Measurements from ENCODE around the gene XIRP1. TPM values are rescaled to one million over a fixed set of nuclear protein-coding genes. Genes with fewer than 3 reads are reported as not detected.
A peak's percentile ranks its signal among the peaks of the same experiment; 100 is the strongest.
"Not testable (repeated sequence)": the region's sequence is repeated elsewhere in the genome, so short reads cannot be mapped to it uniquely, and the experiment has no call there.

The XIRP1 gene
- total RNA-seq, 2 donors from 2014 or later = 0.14 to 4.1 TPM

DNA sequence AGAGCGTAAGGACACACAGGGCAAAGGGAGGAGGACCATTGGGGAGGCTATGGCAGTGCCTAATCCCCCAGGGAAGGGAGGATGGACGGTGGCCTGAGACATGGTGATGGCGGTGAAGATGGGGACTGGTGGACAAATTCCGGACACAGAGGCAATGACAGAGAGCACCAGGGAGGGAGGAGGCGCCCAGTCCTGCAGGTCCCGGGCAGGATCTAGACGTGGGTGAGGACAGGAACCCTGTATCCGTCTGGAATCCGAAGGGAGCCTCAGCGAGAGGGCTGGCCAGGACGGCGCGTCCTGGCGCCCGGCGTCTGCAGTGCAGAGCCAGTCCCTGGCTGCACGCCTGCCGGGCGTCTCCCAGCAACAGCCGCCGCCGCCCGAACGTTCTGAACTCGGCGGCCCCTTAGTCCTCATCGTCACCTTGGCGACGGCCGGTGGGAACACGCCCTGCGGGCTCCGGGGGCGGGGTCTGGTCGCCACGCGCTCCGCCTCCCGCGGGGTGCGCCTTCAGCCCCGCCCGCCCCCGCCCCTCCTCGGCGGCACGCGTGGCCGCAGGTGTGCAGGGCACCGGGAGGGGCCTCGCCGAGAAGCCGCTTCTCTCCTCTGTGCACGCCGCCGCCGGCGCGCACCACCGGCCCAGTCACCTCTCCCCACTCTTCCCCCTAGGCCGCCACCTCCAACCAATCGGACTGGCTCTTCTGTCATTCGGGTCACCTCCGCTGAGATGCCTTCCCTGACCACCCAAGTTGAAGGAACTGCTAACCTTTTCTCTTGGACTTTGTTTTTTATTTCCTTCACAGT, 11.6 kb downstream of the XIRP1 start:
- DNase-seq (ENCODE audit: low spot score in 2 of 2) (peak; percentile 85 to 92), ATAC-seq (peak; percentile 72 to 86)
- H3K27ac Mint-ChIP-seq = peak overlapping the region; percentile 92 to 93
- peaks cover 5 to 10% of the 10 kb centered on the region in 2 donors for H3K9me3 Mint-ChIP-seq
- peaks cover 8 to 9% of the 10 kb centered on the region in 2 donors for H3K36me3 Mint-ChIP-seq

- peaks cover 8 to 15% of the 10 kb centered on the region in 2 donors for H3K36me3 Mint-ChIP-seq
- peak overlapping the region; percentile 92 to 93 for H3K27ac Mint-ChIP-seq
- DNase-seq (ENCODE audit: low spot score in 2 of 2) = no peak
- peaks cover 5 to 13% of the 10 kb centered on the region in 2 donors for H3K9me3 Mint-ChIP-seq
- ATAC-seq = peak; percentile 49 to 58
Measured at GRCh38 chr3:39180183-39180545, 12.2 kb downstream of the XIRP1 start.

DNA sequence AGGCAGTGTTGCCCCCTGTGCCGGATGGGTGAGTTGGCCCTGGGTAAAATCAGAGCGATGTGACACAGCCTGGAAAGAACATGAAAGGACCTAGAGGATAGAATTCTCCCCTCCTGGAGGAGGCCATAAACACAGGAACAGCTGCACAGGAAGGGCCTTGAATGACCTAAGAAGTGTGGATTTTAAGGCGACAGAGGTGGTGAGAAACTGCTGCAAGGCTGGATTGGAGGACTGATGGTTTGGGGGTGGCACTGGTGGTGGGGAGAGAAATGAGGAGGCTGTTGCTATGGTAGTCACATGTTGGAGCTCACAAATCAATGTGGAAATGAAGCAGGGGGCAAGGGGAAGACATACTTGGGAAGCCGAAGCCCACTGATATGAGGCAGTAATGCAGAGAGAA, 13.8 kb downstream of the XIRP1 start:
- Mint-ChIP-seq H3K27ac (peak overlapping the region; percentile 16 to 93), H3K36me3 (peaks cover 8 to 21% of the 10 kb centered on the region in 2 donors)

DNA sequence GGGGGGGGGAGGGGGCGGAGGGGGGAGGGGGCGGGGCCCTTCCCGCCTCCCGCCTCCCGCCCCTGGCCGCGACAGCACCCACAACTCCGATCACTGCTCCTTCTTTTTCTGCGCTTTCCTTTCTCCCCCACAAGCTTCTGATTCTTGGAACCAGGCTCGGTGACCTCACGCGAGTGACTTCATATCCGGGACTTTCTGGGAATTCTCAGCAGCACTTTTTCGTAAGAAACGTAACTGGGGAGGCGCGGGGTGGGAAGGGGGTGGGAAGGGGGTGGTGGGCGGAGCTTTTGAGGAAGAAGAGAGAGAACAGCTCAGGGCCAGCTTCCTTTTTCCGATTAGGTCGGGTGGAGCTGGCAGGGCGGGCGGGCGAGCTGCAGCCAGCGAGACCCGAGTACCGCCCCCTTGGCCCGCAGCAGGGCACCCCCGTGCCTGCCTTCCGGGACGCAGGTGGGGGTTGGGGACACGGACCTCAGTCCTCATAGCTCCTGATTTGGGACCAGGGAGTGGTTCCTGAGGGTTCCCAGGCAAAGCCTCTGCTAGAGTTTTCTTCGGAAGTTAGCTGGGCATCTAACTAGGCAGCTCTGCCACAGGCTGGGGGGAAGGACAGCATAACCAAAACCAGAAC, 14.6 kb downstream of the XIRP1 start:
- Mint-ChIP-seq H3K36me3 (peaks cover 8 to 21% of the 10 kb centered on the region in 2 donors), H3K27ac (peak overlapping the region; percentile 93 to 94), H3K9me3 (peaks cover 5 to 18% of the 10 kb centered on the region in 2 donors)
- ATAC-seq = peak; percentile 50 to 56
- peak; percentile 63 to 84 for DNase-seq (ENCODE audit: low spot score in 2 of 2)

More for the DNA sequence above, 13.8 kb downstream of the XIRP1 start:
- DNase-seq (ENCODE audit: low spot score in 2 of 2) (peak in 1 of 2 donors; percentile 53), ATAC-seq (no peak)
- H3K9me3 Mint-ChIP-seq = peaks cover 5 to 18% of the 10 kb centered on the region in 2 donors

GRCh38 chr3:39176025-39176714, 16.2 kb downstream of the XIRP1 start:
- peak in 1 of 2 donors; percentile 30 for DNase-seq (ENCODE audit: low spot score in 2 of 2)
- H3K9me3 Mint-ChIP-seq = peaks cover 5 to 18% of the 10 kb centered on the region in 2 donors
- peaks cover 8 to 21% of the 10 kb centered on the region in 2 donors for H3K36me3 Mint-ChIP-seq
- ATAC-seq = no peak
- H3K27ac Mint-ChIP-seq = peak overlapping the region; percentile 46 to 93

- DNase-seq (ENCODE audit: low spot score in 2 of 2) (no peak), ATAC-seq (no peak)
- Mint-ChIP-seq H3K9me3 (peaks cover 1 to 18% of the 10 kb centered on the region in 2 donors), H3K27ac (peak overlapping the region in 1 of 2 donors; percentile 54), H3K36me3 (peaks cover under 1 to 21% of the 10 kb centered on the region in 2 donors)
Measured at GRCh38 chr3:39173318-39174125, 18.9 kb downstream of the XIRP1 start.

DNA sequence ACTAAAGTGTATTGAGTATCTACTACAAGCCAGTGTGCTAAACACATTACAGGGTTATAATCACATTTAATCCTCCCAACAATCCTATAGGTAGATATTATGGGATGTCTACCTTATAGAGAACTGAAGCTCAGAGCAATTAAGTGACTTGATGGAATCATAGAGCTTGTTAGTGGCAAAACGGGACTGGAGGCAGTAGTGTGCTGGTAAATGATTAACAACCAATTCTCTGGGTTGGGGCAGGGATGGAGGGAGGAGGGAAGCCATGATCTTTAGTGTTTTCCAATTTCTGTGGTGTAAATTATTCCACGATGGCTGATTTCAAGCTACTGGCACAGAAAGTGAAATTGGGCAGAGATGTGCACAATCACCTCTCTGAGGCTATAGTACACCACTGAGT, 20.5 kb downstream of the XIRP1 start:
- no peak for ATAC-seq
- peak overlapping the region in 1 of 2 donors; percentile 25 for H3K27ac Mint-ChIP-seq
- peaks cover 0 to 21% of the 10 kb centered on the region in 2 donors for H3K36me3 Mint-ChIP-seq
- no peak for DNase-seq (ENCODE audit: low spot score in 2 of 2)
- peaks cover 0 to 18% of the 10 kb centered on the region in 2 donors for H3K9me3 Mint-ChIP-seq

DNA sequence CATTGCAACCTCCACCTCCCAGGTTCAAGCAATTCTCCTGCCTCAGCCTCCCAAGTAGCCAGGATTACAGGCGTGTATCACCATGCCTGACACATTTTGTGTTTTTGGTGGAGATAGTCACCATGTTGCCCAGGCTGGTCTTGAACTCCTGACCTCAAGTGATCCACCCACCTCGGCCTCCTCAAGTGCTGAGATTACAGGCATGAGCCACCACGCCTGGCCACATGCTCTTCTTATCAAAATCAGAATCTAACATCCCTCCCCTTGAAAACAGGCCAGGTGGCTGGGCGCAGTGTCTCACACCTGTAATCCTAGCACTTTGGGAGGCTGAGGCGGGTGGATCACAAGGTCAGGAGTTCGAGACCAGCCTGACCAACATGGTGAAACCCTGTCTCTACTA, 21.5 kb downstream of the XIRP1 start:
- not testable (repeated sequence) for ATAC-seq, H3K27ac Mint-ChIP-seq, H3K9me3 Mint-ChIP-seq
- H3K36me3 Mint-ChIP-seq = peaks cover 0 to 13% of the 10 kb centered on the region in 2 donors
- DNase-seq (ENCODE audit: low spot score in 2 of 2) = peak in 1 of 2 donors; percentile 30

GRCh38 chr3:39170461-39170860, 21.9 kb downstream of the XIRP1 start:
- DNase-seq (ENCODE audit: low spot score in 2 of 2) = no peak
- ATAC-seq = no peak
- Mint-ChIP-seq H3K9me3 (peaks cover 0 to 5% of the 10 kb centered on the region in 2 donors), H3K36me3 (peaks cover 0 to 9% of the 10 kb centered on the region in 2 donors), H3K27ac (no peak overlapping the region)

- DNase-seq (ENCODE audit: low spot score in 2 of 2) (no peak), ATAC-seq (no peak)
- Mint-ChIP-seq H3K36me3 (peaks cover 0 to 2% of the 10 kb centered on the region in 2 donors), H3K9me3 (peaks cover 0 to 2% of the 10 kb centered on the region in 2 donors), H3K27ac (no peak overlapping the region)
Measured at GRCh38 chr3:39169712-39170111, 22.7 kb downstream of the XIRP1 start.

DNA sequence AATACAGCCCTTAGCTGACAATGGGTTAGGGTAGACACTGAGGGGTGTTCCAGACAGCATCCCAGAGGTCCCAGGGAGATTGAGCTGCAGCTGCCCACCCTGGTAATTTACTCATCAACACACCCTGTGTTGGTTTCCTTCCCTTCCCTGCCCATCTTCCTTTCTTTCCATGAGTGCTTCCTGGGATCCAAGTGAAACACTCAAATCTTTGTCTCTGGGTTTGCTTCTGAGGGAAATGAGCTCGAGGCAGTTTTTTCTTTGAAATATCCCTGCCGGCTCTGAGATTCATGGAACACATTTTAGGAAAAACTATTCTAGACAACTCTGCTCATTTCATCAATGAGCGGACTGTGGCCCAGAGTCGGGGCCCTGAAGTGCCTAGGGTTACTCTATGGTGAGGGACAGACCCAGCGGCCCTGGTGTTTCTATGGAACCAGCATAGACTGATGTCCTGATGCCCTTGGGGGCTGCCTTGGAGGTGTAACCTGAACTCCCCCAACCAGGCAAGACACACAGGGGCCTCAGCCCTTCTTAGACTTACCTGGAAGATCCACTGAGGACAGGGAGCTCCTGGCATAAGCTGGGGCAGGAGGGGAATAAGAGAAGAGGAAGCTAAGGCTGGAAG, 24.1 kb downstream of the XIRP1 start:
- Mint-ChIP-seq H3K36me3 (peaks cover 3 to 4% of the 10 kb centered on the region in 2 donors), H3K27ac (no peak overlapping the region)

DNA sequence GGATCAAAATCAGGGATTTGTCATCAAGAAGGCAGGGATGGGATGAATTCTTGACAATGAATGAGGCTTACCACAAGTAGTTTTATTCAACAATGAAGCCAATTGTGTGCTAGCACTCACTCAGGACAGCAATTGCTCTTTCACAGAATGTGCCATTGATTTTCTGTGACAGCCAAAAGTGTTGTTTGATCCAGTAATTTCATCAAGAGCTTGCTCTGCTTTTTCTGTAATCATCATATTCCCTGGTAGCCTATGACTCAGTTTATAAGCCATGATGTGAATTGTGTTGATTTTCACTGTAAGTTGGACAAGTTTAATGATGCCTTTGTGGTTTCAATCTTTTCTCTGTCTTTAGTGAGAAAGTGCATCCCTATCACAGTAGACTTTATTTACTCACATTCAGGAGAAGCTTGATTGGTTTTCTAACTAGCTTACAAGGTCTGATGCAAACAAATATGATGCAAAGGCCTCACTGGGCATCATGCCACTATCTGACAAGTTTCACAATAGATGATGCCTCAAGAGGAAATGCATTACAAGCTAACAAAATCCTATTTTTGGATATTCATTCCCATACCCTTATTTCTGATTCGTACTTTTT, 25.4 kb downstream of the XIRP1 start:
- ATAC-seq (no peak), DNase-seq (ENCODE audit: low spot score in 2 of 2) (no peak)
- Mint-ChIP-seq H3K27ac (no peak overlapping the region), H3K9me3 (peaks cover 0 to 10% of the 10 kb centered on the region in 2 donors), H3K36me3 (peaks cover 5 to 8% of the 10 kb centered on the region in 2 donors)

More for the DNA sequence above, 24.1 kb downstream of the XIRP1 start:
- H3K9me3 Mint-ChIP-seq = peaks cover 0 to 6% of the 10 kb centered on the region in 2 donors
- DNase-seq (ENCODE audit: low spot score in 2 of 2) (no peak), ATAC-seq (no peak)

- H3K27ac Mint-ChIP-seq = no peak overlapping the region
- ATAC-seq (peak in 1 of 2 donors; percentile 34), DNase-seq (ENCODE audit: low spot score in 2 of 2) (no peak)
- peaks cover 5 to 8% of the 10 kb centered on the region in 2 donors for H3K36me3 Mint-ChIP-seq
- peaks cover 0 to 10% of the 10 kb centered on the region in 2 donors for H3K9me3 Mint-ChIP-seq
Measured at GRCh38 chr3:39166134-39166710, 26.2 kb downstream of the XIRP1 start.

GRCh38 chr3:39165518-39165917, 26.9 kb downstream of the XIRP1 start:
- no peak for ATAC-seq
- peaks cover 5 to 8% of the 10 kb centered on the region in 2 donors for H3K36me3 Mint-ChIP-seq

DNA sequence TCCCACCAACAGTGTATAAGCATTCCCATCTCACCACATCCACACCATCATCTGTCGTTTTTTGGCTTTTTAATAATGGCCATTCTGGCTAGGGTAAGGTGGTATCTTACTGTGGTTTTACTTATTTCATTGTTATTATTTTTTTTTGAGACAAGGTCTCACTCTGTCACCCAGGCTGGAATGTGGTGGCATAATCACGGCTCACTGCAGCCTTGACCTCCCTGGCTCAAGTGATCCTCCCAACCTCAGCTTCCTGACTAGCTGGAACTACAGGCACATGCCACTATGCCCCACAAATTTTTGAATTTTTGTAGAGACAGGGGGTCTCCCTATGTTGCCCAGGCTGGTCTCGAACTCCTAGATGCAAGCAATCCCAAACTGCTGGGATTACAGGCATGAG, 28.0 kb downstream of the XIRP1 start:
- ATAC-seq (no peak), DNase-seq (ENCODE audit: low spot score in 2 of 2) (no peak)
- H3K36me3 Mint-ChIP-seq = peaks cover 5 to 8% of the 10 kb centered on the region in 2 donors
- peaks cover 0 to 10% of the 10 kb centered on the region in 2 donors for H3K9me3 Mint-ChIP-seq
- no peak overlapping the region for H3K27ac Mint-ChIP-seq

More at GRCh38 chr3:39165518-39165917, 26.9 kb downstream of the XIRP1 start:
- no peak for DNase-seq (ENCODE audit: low spot score in 2 of 2)
- Mint-ChIP-seq H3K27ac (no peak overlapping the region), H3K9me3 (peaks cover 0 to 10% of the 10 kb centered on the region in 2 donors)

All from activated naive CD4-positive, alpha-beta T cell treated with anti-CD3 and anti-CD28 coated beads, Interleukin-2, amount 50 U/mL, for 72 hours (primary cell).